ENCODE measurements around the gene NRP1.

DNA sequence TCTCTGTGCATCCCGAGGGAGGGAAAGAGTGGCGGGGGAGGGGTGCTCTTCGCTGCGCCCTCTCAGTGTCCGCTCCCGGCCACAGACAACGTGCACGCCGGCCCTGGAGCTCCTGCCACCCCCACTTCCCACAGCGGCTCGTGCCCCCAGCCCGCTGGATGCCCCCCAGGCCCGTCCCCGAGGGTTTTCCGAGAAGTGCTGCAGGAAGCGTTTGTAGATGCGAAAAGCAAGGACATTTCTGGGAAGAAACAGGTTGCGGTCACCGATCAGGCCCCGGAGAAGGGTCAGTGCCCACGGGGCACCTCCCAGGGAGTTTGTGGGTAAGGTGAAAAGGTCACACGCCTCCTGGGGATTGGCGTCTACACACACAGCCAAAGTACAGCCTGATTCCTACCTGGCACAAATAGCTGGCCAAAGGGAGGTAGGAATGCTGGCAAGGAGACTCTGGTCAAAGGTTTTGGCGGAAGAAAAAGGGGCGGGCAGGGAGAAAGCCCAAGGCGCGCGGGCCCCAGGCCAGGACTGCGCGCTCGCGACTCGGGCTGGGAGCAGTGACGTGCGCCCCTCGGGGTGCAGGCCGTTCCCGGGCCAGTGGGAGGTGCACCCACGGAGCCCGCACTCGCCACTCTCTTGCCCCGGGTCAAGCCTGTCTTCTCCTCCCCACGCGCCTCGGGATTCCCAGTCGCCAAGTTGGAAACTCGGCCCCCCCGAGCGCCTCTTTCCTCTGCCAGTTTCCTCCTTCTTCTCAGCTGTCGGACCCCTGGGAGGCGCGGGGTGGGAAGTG lies 1.5 kb upstream of the NRP1 start:
- TF ChIP-seq RORB (CRISPR knock-in tag; IDR thresholded peaks at IDR 0.05) (no peak), TEAD1 (CRISPR knock-in tag; IDR thresholded peaks at IDR 0.05) (no peak), SMAD3 (CRISPR knock-in tag; IDR thresholded peaks at IDR 0.05; ENCODE audit: borderline replicate concordance) (no peak), CBFB (CRISPR knock-in tag; IDR thresholded peaks at IDR 0.05; ENCODE audit: low read depth) (no peak), ESRRA (CRISPR knock-in tag; IDR thresholded peaks at IDR 0.05; ENCODE audit: borderline replicate concordance) (no peak), NR1H2 (CRISPR knock-in tag; IDR thresholded peaks at IDR 0.05) (no peak)
- TF ChIP-seq, protein P1, sequence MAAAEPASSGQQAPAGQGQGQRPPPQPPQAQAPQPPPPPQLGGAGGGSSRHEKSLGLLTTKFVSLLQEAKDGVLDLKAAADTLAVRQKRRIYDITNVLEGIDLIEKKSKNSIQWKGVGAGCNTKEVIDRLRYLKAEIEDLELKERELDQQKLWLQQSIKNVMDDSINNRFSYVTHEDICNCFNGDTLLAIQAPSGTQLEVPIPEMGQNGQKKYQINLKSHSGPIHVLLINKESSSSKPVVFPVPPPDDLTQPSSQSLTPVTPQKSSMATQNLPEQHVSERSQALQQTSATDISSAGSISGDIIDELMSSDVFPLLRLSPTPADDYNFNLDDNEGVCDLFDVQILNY (CRISPR knock-in tag; IDR thresholded peaks at IDR 0.05) = no peak
- TF ChIP-seq, protein P2, sequence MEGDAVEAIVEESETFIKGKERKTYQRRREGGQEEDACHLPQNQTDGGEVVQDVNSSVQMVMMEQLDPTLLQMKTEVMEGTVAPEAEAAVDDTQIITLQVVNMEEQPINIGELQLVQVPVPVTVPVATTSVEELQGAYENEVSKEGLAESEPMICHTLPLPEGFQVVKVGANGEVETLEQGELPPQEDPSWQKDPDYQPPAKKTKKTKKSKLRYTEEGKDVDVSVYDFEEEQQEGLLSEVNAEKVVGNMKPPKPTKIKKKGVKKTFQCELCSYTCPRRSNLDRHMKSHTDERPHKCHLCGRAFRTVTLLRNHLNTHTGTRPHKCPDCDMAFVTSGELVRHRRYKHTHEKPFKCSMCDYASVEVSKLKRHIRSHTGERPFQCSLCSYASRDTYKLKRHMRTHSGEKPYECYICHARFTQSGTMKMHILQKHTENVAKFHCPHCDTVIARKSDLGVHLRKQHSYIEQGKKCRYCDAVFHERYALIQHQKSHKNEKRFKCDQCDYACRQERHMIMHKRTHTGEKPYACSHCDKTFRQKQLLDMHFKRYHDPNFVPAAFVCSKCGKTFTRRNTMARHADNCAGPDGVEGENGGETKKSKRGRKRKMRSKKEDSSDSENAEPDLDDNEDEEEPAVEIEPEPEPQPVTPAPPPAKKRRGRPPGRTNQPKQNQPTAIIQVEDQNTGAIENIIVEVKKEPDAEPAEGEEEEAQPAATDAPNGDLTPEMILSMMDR (IDR thresholded peaks at IDR 0.05) = no peak
- TF ChIP-seq, protein P3, sequence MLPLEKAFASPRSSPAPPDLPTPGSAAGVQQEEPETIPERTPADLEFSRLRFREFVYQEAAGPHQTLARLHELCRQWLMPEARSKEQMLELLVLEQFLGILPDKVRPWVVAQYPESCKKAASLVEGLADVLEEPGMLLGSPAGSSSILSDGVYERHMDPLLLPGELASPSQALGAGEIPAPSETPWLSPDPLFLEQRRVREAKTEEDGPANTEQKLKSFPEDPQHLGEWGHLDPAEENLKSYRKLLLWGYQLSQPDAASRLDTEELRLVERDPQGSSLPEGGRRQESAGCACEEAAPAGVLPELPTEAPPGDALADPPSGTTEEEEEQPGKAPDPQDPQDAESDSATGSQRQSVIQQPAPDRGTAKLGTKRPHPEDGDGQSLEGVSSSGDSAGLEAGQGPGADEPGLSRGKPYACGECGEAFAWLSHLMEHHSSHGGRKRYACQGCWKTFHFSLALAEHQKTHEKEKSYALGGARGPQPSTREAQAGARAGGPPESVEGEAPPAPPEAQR (CRISPR knock-in tag; IDR thresholded peaks at IDR 0.05) = no peak
- TF ChIP-seq, protein P4, sequence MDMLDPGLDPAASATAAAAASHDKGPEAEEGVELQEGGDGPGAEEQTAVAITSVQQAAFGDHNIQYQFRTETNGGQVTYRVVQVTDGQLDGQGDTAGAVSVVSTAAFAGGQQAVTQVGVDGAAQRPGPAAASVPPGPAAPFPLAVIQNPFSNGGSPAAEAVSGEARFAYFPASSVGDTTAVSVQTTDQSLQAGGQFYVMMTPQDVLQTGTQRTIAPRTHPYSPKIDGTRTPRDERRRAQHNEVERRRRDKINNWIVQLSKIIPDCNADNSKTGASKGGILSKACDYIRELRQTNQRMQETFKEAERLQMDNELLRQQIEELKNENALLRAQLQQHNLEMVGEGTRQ (CRISPR knock-in tag; IDR thresholded peaks at IDR 0.05) = no peak

Data from WTC11 (cell line).